Measurements from ENCODE around the gene APBB2. TPM values are rescaled to one million over a fixed set of nuclear protein-coding genes. Genes with fewer than 3 reads are reported as not detected.

The APBB2 gene
- total RNA-seq, 1 experiment from 2014 or later = 80.7 TPM

GRCh38 chr4:40848940-40849339 lies 365.4 kb downstream of the APBB2 start:
- intact Hi-C loops (cut with micrococcal nuclease; ENCODE audit: unreplicated experiment) = loop anchor here (10.0 kb wide), 1 partner anchor 114 kb away; no protein-coding TSS in a partner anchor
- POLR2A ChIA-PET = no interaction called here
- H3K36me3 Mint-ChIP-seq (ENCODE audit: insufficient read depth, unreplicated experiment) = peaks cover 20% of the 10 kb centered on the region
- Histone ChIP-seq H3K9me3 (no peaks in the 10 kb centered on the region), H3K4me1 (no peaks in the 10 kb centered on the region), H3K4me3 (ENCODE audit: low read depth, low read length) (no peak overlapping the region), H3K36me3 (ENCODE audit: control insufficient read depth, insufficient read depth, low read length) (peaks cover 2% of the 10 kb centered on the region; the same call in 1 of the 2 replicates), H3K27me3 (replicated peaks; ENCODE audit: control insufficient read depth, insufficient read depth, low read length) (no peaks in the 10 kb centered on the region)
- DNase-seq = no peak
- H3K4me3 Mint-ChIP-seq (ENCODE audit: unreplicated experiment) = no peak overlapping the region
- no peaks in the 10 kb centered on the region for H3K4me1 Mint-ChIP-seq (ENCODE audit: low read depth, unreplicated experiment)
- CTCF ChIA-PET = no interaction called here
- no peaks in the 10 kb centered on the region for H3K27me3 Mint-ChIP-seq (ENCODE audit: insufficient read depth, unreplicated experiment)
- BruUV-seq (replicated peaks) = no TSS peak
- H3K9me3 Mint-ChIP-seq (ENCODE audit: unreplicated experiment) = no peaks in the 10 kb centered on the region
- no peak overlapping the region for H3K27ac Mint-ChIP-seq (ENCODE audit: unreplicated experiment)
- TF ChIP-seq CTCF (IDR thresholded peaks at IDR 0.05; ENCODE audit: insufficient read depth in 1 of 2, low read depth in 1 of 2, low read length in 1 of 2, severe bottlenecking in 1 of 2, unreplicated experiment in 1 of 2) = no peak

DNA sequence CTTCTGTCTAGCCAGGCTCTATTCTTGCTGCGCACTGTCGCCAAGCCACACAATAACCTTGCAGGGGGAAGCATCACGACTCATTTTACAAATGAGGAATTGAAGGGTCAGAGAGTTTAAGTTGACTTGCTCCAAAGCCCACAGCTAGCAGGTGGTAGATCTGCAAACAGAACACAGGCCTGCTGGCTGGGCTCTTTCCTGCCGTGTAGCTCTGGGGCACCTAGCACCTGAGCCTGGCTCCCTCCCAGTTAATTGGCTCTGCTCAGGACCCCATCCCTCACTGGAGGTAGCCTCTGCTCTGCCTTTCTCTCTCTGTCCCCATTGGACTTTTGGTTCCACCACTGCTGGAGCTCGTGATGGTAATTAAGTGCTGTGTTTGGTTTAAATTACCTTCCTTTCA lies 366.1 kb downstream of the APBB2 start:
- intact Hi-C loops (cut with micrococcal nuclease; ENCODE audit: unreplicated experiment) = loop anchor here (10.0 kb wide), 1 partner anchor 113 kb away; no protein-coding TSS in a partner anchor
- H3K27ac Mint-ChIP-seq (ENCODE audit: unreplicated experiment) = no peak overlapping the region
- no peak overlapping the region for H3K4me3 ChIP-seq (ENCODE audit: low read depth, low read length)
- POLR2A ChIA-PET = no interaction called here
- BruUV-seq (replicated peaks) = no TSS peak
- no peaks in the 10 kb centered on the region for H3K27me3 ChIP-seq (replicated peaks; ENCODE audit: control insufficient read depth, insufficient read depth, low read length)
- H3K27me3 Mint-ChIP-seq (ENCODE audit: insufficient read depth, unreplicated experiment) = no peaks in the 10 kb centered on the region
- CTCF ChIA-PET = interaction anchor here (0.6 kb wide), 1 partner anchor 298 kb away, joined by 10 read pairs; no protein-coding TSS in a partner anchor
- H3K4me1 ChIP-seq = no peaks in the 10 kb centered on the region
- peaks cover 13% of the 10 kb centered on the region for H3K36me3 Mint-ChIP-seq (ENCODE audit: insufficient read depth, unreplicated experiment)
- no peak for DNase-seq
- no peak for TF ChIP-seq CTCF (IDR thresholded peaks at IDR 0.05; ENCODE audit: insufficient read depth in 1 of 2, low read depth in 1 of 2, low read length in 1 of 2, severe bottlenecking in 1 of 2, unreplicated experiment in 1 of 2)
- H3K36me3 ChIP-seq (ENCODE audit: control insufficient read depth, insufficient read depth, low read length) = peaks cover 2% of the 10 kb centered on the region; the same call in 1 of the 2 replicates
- H3K4me1 Mint-ChIP-seq (ENCODE audit: low read depth, unreplicated experiment) = no peaks in the 10 kb centered on the region
- H3K9me3 ChIP-seq = no peaks in the 10 kb centered on the region
- H3K4me3 Mint-ChIP-seq (ENCODE audit: unreplicated experiment) = no peak overlapping the region
- no peaks in the 10 kb centered on the region for H3K9me3 Mint-ChIP-seq (ENCODE audit: unreplicated experiment)

- ChIA-PET POLR2A (no interaction called here), CTCF (no interaction called here)
- Histone ChIP-seq H3K27me3 (replicated peaks; ENCODE audit: control insufficient read depth, insufficient read depth, low read length) (no peaks in the 10 kb centered on the region), H3K4me3 (ENCODE audit: low read depth, low read length) (no peak overlapping the region), H3K9me3 (no peaks in the 10 kb centered on the region), H3K36me3 (ENCODE audit: control insufficient read depth, insufficient read depth, low read length) (peaks cover 2% of the 10 kb centered on the region; the same call in 1 of the 2 replicates), H3K4me1 (no peaks in the 10 kb centered on the region)
- no peaks in the 10 kb centered on the region for H3K27me3 Mint-ChIP-seq (ENCODE audit: insufficient read depth, unreplicated experiment)
- H3K4me3 Mint-ChIP-seq (ENCODE audit: unreplicated experiment) = no peak overlapping the region
- TF ChIP-seq CTCF (IDR thresholded peaks at IDR 0.05; ENCODE audit: insufficient read depth in 1 of 2, low read depth in 1 of 2, low read length in 1 of 2, severe bottlenecking in 1 of 2, unreplicated experiment in 1 of 2) = no peak
- no TSS peak for BruUV-seq (replicated peaks)
- intact Hi-C loops (cut with micrococcal nuclease; ENCODE audit: unreplicated experiment) = loop anchor here (10.0 kb wide), 1 partner anchor 112 kb away; no protein-coding TSS in a partner anchor
- DNase-seq = no peak
- no peaks in the 10 kb centered on the region for H3K4me1 Mint-ChIP-seq (ENCODE audit: low read depth, unreplicated experiment)
- H3K27ac Mint-ChIP-seq (ENCODE audit: unreplicated experiment) = no peak overlapping the region
- peaks cover 14% of the 10 kb centered on the region for H3K36me3 Mint-ChIP-seq (ENCODE audit: insufficient read depth, unreplicated experiment)
- no peaks in the 10 kb centered on the region for H3K9me3 Mint-ChIP-seq (ENCODE audit: unreplicated experiment)
Observed at GRCh38 chr4:40846532-40846931, 367.8 kb downstream of the APBB2 start.

Data from Caco-2 (cell line).